GM18502 (cell line): ENCODE measurements around the gene ZSWIM5.
"Not testable (repeated sequence)": the region's sequence is repeated elsewhere in the genome, so short reads cannot be mapped to it uniquely, and the experiment has no call there.

Source experiments
- ATAC-seq: cut with Tn5 transposase; IDR thresholded peaks from one replicate; pipeline ENCODE4 v1.9.1; 2021; ENCODE audit warnings: mild to moderate bottlenecking; ENCODE audit not compliant: unreplicated experiment, poor library complexity

ZSWIM5 gene

GRCh38 chr1:45205011-45205909, 1.1 kb downstream of the ZSWIM5 start:
- ATAC-seq: no peak

DNA sequence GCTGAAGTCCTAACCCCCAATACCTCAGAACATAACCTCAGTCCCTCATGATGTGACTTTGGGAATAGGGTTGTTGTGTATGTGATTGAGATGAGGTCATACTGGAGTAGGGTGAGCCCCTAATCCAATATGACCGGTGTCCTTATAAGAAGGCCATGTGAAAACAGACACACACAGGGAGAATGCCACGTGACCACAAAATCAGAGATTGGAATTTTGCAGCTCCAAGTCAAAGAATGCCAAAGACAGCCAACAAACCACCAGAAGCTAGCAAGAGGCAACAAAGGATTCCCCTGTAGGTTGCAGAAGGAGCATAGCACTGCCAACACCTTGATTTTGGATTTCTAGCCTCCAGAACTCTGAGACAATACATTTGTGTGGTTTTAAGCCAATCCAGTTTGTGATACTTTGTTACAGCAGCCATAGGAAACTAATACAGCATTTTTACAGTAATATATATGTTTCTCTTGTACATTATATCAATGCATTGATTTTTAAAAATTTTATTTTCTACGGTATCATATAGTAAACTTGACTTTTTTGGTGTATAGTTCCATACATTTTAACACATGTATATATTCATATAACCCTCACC, 5.4 kb downstream of the ZSWIM5 start:
- no peak for ATAC-seq

DNA sequence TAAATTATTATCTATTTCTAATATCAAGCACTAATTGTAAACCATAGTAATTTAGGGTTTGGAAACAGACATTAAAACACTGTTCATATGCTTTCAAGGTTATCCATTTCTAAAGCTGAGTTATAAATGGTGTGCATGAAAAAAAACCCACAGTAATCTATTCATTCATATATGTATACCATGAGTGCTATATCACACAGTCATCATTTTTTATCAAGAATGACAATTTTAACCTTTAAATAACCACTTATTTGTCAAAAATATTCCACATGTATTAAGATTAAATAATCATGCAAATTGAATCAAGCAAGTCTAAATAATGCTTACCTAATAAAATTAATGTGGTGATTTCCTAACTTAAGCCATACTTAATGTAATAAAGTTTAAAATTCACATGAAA, 6.0 kb downstream of the ZSWIM5 start:
- no peak for ATAC-seq

DNA sequence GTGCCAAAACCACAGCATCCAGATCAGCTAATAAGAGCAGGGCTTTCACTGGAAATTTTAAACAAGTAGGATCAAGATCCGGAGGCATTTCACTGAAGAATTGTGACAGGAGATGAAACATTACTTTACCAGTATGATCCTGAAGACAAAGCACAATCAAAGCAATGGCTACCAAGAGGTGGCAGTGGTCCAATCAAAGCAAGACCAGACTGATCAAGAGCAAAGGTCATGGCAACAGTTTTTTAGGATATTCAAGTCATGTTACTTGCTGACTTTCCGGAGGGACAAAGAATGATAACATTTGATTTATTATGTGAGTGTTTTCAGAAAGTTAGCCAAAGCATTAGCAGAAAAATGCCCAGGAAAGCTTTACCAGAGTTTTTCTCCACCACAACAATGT, 8.2 kb downstream of the ZSWIM5 start:
- no peak for ATAC-seq

DNA sequence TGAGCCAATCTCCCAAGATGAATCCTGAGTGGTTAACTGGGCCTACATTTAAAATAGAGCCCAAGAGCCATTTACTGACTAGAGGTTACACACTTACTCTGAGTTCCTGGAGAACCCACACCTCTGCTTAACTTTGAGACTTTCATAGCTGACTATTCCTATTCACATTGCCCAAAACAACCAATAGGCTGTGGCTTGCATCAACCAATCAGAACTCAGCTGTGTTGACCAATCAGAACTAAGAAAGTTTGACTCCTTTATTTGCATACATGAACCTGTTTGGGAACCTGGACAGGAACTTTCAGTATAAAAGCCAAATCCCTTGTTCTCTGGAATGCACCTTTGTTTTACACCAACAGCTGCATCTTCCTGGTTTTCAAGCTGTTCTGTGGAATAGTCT, 9.5 kb downstream of the ZSWIM5 start:
- no peak for ATAC-seq

- ATAC-seq: no peak
These were observed 15.0 kb downstream of the ZSWIM5 start for GRCh38 chr1:45191418-45191783.

DNA sequence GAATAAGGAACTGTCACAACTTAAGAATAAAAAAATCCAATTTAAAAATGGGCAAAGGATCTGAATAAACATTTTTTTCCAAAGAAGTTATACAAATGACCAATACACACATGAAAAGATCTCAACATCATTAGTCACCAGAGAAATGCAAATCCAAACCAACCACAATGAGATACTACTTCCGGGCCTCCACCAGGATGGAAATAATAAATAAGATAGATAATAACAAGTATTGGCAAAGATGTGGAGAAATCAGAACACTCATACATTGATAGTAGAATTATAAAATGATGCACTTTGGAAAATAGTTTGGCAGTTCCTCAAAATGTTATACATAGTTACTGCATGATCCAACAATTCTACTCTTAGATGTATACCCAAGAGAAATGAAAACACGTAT, 18.7 kb downstream of the ZSWIM5 start:
- ATAC-seq: no peak

DNA sequence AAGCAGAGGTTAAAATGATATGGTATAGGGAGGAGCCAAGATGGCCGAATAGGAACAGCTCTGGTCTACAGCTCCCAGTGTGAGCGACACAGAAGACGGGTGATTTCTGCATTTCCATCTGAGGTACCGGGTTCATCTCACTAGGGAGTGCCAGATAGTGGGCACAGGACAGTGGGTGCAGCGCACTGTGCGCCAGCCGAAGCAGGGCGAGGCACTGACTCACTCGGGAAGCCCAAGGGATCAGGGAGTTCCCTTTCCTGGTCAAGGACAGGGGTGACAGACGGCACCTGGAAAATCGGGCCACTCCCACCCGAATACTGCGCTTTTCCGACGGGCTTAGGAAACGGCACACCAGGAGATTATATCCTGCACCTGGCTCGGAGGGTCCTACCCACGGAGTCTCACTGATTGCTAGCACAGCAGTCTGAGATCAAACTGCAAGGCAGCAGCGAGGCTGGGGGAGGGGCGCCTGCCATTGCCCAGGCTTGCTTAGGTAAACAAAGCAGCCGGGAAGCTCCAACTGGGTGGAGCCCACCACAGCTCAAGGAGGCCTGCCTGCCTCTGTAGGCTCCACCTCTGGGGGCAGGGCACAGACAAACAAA, 26.4 kb downstream of the ZSWIM5 start:
- ATAC-seq: not testable (repeated sequence)

- no peak for ATAC-seq
These were observed 29.0 kb downstream of the ZSWIM5 start for GRCh38 chr1:45177452-45177851.

- no peak for ATAC-seq
These were observed 33.6 kb downstream of the ZSWIM5 start for GRCh38 chr1:45172764-45173163.

- no peak for ATAC-seq
These were observed 34.4 kb downstream of the ZSWIM5 start for GRCh38 chr1:45172005-45172404.

DNA sequence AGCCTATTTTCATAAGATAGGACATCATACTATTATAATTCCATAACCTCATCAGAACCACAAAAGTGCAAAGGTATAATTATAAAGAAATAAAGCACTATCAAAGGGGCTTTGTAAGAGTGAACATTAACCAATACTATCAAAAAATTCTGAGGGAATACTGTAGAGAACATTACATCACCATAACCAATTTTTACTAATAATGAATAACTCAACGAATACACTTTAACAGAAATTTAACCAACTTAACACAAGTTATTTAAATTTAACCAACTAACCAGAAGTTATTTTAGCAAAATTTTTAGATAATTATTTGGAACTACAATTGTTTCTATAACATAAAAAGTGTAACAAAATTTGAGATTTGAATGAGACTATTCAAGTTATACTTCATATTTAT, 34.8 kb downstream of the ZSWIM5 start:
- ATAC-seq: no peak

DNA sequence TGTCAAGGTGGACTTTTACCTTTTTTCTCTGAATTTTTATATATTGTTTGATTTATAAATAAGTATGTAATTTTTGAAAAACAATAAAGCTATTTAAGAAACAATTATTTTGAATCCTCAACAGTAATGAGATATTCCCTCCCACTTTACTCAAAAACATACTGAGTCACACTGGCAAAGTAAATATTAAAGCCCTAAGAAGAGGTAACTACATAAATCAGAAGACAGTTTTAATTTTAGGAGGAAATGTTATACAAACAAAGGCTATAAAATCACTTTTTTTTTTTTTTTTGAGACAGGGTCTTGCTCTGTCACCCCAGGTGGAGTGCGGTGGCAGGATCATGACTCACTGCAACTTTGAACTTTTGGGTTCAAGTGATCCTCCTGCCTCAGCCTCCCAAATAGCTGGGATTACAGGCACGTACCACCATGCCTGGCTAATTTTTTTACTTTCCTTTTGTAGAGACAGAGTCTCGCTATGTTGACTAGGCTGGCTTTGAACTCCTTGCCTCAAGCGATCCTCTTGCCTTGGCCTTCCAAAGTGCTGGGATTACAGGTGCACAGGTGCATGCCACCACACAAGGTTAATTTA, 36.2 kb downstream of the ZSWIM5 start:
- ATAC-seq: no peak

DNA sequence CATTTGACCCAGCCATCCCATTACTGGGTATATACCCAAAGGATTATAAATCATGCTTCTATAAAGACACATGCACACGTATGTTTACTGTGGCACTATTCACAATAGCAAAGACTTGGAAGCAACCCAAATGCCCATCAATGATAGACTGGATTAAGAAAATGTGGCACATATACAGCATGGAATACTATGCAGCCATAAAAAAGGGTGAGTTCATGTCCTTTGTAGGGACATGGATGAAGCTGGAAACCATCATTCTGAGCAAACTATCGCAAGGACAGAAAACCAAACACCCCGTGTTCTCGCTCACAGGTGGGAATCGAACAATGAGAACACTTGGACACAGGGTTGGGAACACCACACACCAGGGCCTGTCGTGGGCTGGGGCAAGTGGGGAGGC, 38.5 kb downstream of the ZSWIM5 start:
- ATAC-seq: not testable (repeated sequence)

DNA sequence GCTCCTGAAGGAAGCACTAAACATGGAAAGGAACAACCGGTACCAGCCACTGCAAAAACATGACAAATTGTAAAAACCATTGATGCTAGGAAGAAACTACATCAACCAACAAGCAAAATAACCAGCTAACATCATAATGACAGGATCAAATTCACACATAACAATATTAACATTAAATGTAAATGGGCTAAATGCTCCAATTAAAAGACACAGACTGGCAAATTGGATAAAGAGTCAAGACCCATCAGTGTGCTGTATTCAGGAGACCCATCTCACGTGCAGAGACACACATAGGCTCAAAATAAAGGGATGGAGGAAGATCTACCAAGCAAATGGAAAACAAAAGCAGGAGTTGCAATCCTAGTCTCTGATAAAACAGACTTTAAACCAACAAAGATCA, 42.1 kb downstream of the ZSWIM5 start:
- ATAC-seq: not testable (repeated sequence)

- ATAC-seq: not testable (repeated sequence)
These were observed 43.3 kb downstream of the ZSWIM5 start for GRCh38 chr1:45163111-45163510.

GRCh38 chr1:45162041-45163035, 44.1 kb downstream of the ZSWIM5 start:
- ATAC-seq: not testable (repeated sequence)

GRCh38 chr1:45155957-45156356, 50.4 kb downstream of the ZSWIM5 start:
- ATAC-seq: no peak

GRCh38 chr1:45155423-45155822, 51.0 kb downstream of the ZSWIM5 start:
- no peak for ATAC-seq

- ATAC-seq: no peak
These were observed 54.3 kb downstream of the ZSWIM5 start for GRCh38 chr1:45152126-45152525.
